WTC11 (cell line): ENCODE data around the gene SENP8. TPM values are rescaled to one million over a fixed set of nuclear protein-coding genes. Genes with fewer than 3 reads are reported as not detected.

Source experiments
- ATAC-seq: fragments of 200-7000 bp; cut with Tn5 transposase; 2 replicates; pipeline ENCODE4 v1.10.0; 2021; ENCODE audit warnings: mild to moderate bottlenecking, moderate library complexity
- CTCF ChIA-PET: fragments of 300-600 bp; sonication (Branson Sonifier 250); formaldehyde crosslinking; loops from one replicate; lab custom pipeline; 2021; ENCODE audit warnings: antibody characterized with exemption; lab: Charles Lee
- POLR2A ChIA-PET: fragments of 350-600 bp; sonication (Branson Sonifier 250); formaldehyde crosslinking; loops from one replicate; lab custom pipeline; 2021; ENCODE audit warnings: antibody characterized with exemption; lab: Charles Lee
- DNase-seq: peaks from one replicate; pipeline ENCODE4 v3.0.0; 2021; ENCODE audit warnings: low spot score
- H3K27ac Mint-ChIP-seq: 2 replicates; pipeline ENCODE4 v1.8.0; 2021; ENCODE audit warnings: mixed read lengths
- H3K27me3 Mint-ChIP-seq: 2 replicates; pipeline ENCODE4 v1.8.0; 2021; ENCODE audit warnings: low read depth, mild to moderate bottlenecking, moderate library complexity, mixed read lengths
- H3K36me3 Mint-ChIP-seq: 2 replicates; pipeline ENCODE4 v1.8.0; 2021; ENCODE audit warnings: mixed read lengths
- H3K4me1 Mint-ChIP-seq: 2 replicates; pipeline ENCODE4 v1.8.0; 2022; ENCODE audit warnings: mixed read lengths
- H3K4me3 Mint-ChIP-seq: 2 replicates; pipeline ENCODE4 v1.8.0; 2021; ENCODE audit warnings: mild to moderate bottlenecking, moderate library complexity, mixed read lengths
- H3K9me3 Mint-ChIP-seq: 2 replicates; pipeline ENCODE4 v1.8.0; 2021; ENCODE audit warnings: mixed read lengths
- AFF4 ChIP-seq: sonication (generic); formaldehyde crosslinking; IDR thresholded peaks from 2 replicates; pipeline ENCODE4 v1.8.1; 2023; ENCODE audit warnings: mild to moderate bottlenecking, missing genetic modification reagents, borderline replicate concordance
- AR ChIP-seq: fragments of 250-450 bp; sonication (Bioruptor Pico); IDR thresholded peaks from 2 replicates; pipeline ENCODE4 v1.9.0; 2021; ENCODE audit warnings: mild to moderate bottlenecking
- CREB1 ChIP-seq: sonication (generic); formaldehyde crosslinking; IDR thresholded peaks from 2 replicates; pipeline ENCODE4 v1.8.0; 2023; ENCODE audit warnings: mild to moderate bottlenecking, missing genetic modification reagents
- E2F5 ChIP-seq: sonication (generic); formaldehyde crosslinking; IDR thresholded peaks from 2 replicates; pipeline ENCODE4 v1.8.1; 2022; ENCODE audit warnings: mild to moderate bottlenecking, moderate library complexity, missing genetic modification reagents
- ELF4 ChIP-seq: sonication (generic); formaldehyde crosslinking; IDR thresholded peaks from 2 replicates; pipeline ENCODE4 v1.8.1; 2022; ENCODE audit warnings: low read depth, mild to moderate bottlenecking, moderate library complexity, missing genetic modification reagents
- ESRRA ChIP-seq: sonication (generic); formaldehyde crosslinking; IDR thresholded peaks from 2 replicates; pipeline ENCODE4 v1.8.1; 2022; ENCODE audit warnings: mild to moderate bottlenecking, missing genetic modification reagents, borderline replicate concordance
- ETV6 ChIP-seq: sonication (generic); formaldehyde crosslinking; IDR thresholded peaks from 2 replicates; pipeline ENCODE4 v1.8.1; 2022; ENCODE audit warnings: mild to moderate bottlenecking, missing genetic modification reagents
- GTF2I ChIP-seq: fragments of 250-450 bp; sonication (Bioruptor Pico); conservative IDR thresholded peaks from 2 replicates; pipeline ENCODE4 v1.4.0; 2021; ENCODE audit warnings: mild to moderate bottlenecking
- HMGXB4 ChIP-seq: sonication (generic); formaldehyde crosslinking; IDR thresholded peaks from 2 replicates; pipeline ENCODE4 v1.8.1; 2023; ENCODE audit warnings: mild to moderate bottlenecking, moderate library complexity, missing genetic modification reagents
- JAZF1 ChIP-seq: fragments of 250-450 bp; sonication (Bioruptor Pico); IDR thresholded peaks from 2 replicates; pipeline ENCODE4 v1.9.0; 2021; ENCODE audit warnings: moderate library complexity, mild to moderate bottlenecking, inconsistent platforms
- NFE2L1 ChIP-seq: sonication (generic); formaldehyde crosslinking; IDR thresholded peaks from 2 replicates; pipeline ENCODE4 v1.8.1; 2023; ENCODE audit warnings: missing genetic modification reagents
- NFYB ChIP-seq: sonication (generic); formaldehyde crosslinking; conservative IDR thresholded peaks from 2 replicates; pipeline ENCODE4 v1.8.0; 2022; ENCODE audit warnings: low read depth, missing genetic modification reagents
- PRRX2 ChIP-seq: fragments of 250-450 bp; sonication (Bioruptor Pico); IDR thresholded peaks from 2 replicates; pipeline ENCODE4 v1.8.0; 2021; ENCODE audit warnings: mild to moderate bottlenecking
- TEAD1 ChIP-seq: sonication (generic); formaldehyde crosslinking; IDR thresholded peaks from 2 replicates; pipeline ENCODE4 v1.8.0; 2022; ENCODE audit warnings: mild to moderate bottlenecking, missing genetic modification reagents
- TEAD4 ChIP-seq: sonication (generic); formaldehyde crosslinking; IDR thresholded peaks from 2 replicates; pipeline ENCODE4 v1.8.0; 2022; ENCODE audit warnings: mild to moderate bottlenecking, missing genetic modification reagents
- TP53 ChIP-seq: sonication (generic); formaldehyde crosslinking; IDR thresholded peaks from 2 replicates; pipeline ENCODE4 v1.8.1; 2023; ENCODE audit warnings: mild to moderate bottlenecking, missing genetic modification reagents
- USF1 ChIP-seq: sonication (generic); formaldehyde crosslinking; IDR thresholded peaks from 2 replicates; pipeline ENCODE4 v1.8.0; 2022; ENCODE audit warnings: mild to moderate bottlenecking, missing genetic modification reagents
- ZNF138 ChIP-seq: sonication (generic); formaldehyde crosslinking; conservative IDR thresholded peaks from 2 replicates; pipeline ENCODE4 v1.8.1; 2022; ENCODE audit warnings: mild to moderate bottlenecking, moderate library complexity, missing genetic modification reagents
- ZNF263 ChIP-seq: sonication (generic); formaldehyde crosslinking; IDR thresholded peaks from 2 replicates; pipeline ENCODE4 v1.8.1; 2022; ENCODE audit warnings: low read depth, mild to moderate bottlenecking, moderate library complexity, missing genetic modification reagents
- ZNF317 ChIP-seq: sonication (generic); formaldehyde crosslinking; IDR thresholded peaks from 2 replicates; pipeline ENCODE4 v1.8.1; 2023; ENCODE audit warnings: low read depth, mild to moderate bottlenecking, moderate library complexity, missing genetic modification reagents, borderline replicate concordance
- ZNF396 ChIP-seq: fragments of 250-450 bp; sonication (Bioruptor Pico); IDR thresholded peaks from 2 replicates; pipeline ENCODE4 v1.8.0; 2021; ENCODE audit warnings: mild to moderate bottlenecking, moderate library complexity, borderline replicate concordance
- ZNF416 ChIP-seq: fragments of 250-450 bp; sonication (Bioruptor Pico); IDR thresholded peaks from 2 replicates; pipeline ENCODE4 v1.9.0; 2021; ENCODE audit warnings: mild to moderate bottlenecking, inconsistent platforms
- ZNF423 ChIP-seq: fragments of 250-450 bp; sonication (Bioruptor Pico); IDR thresholded peaks from 2 replicates; pipeline ENCODE4 v2.1.2; 2022; ENCODE audit warnings: mild to moderate bottlenecking, moderate library complexity
- ZNF425 ChIP-seq: fragments of 250-450 bp; sonication (Bioruptor Pico); conservative IDR thresholded peaks from 2 replicates; pipeline ENCODE4 v1.9.0; 2021; ENCODE audit warnings: mild to moderate bottlenecking
- total RNA-seq: library from RNA; stranded (reverse); gene quantifications from 3 replicates; pipeline ENCODE4 v1.2.3, GENCODE V29; 2021

Gene SENP8
- total RNA-seq, 1 experiment from 2014 or later, result 6.3 TPM

- H3K27me3 Mint-ChIP-seq, result no peaks in the 10 kb centered on the region; the same call in 1 of the 2 replicates
- H3K9me3 Mint-ChIP-seq, result no peaks in the 10 kb centered on the region
- TF ChIP-seq USF1 (CRISPR knock-in tag) (no peak), ZNF396 (CRISPR knock-in tag) (no peak), ZNF138 (CRISPR knock-in tag) (no peak), ETV6 (no peak), ELF4 (no peak), AR (no peak), TEAD1 (no peak), ZNF263 (CRISPR knock-in tag) (no peak), PRRX2 (CRISPR knock-in tag) (no peak), TP53 (CRISPR knock-in tag) (no peak), ZNF416 (CRISPR knock-in tag) (no peak), TEAD4 (CRISPR knock-in tag) (no peak), NFE2L1 (CRISPR knock-in tag) (no peak), GTF2I (CRISPR knock-in tag) (no peak), ZNF317 (CRISPR knock-in tag) (no peak)
- ATAC-seq (no peak), DNase-seq (no peak)
- CTCF ChIA-PET, result interaction anchor here (0.7 kb wide), 1 partner anchor 134 kb away, joined by 3 read pairs; no protein-coding TSS in a partner anchor
- POLR2A ChIA-PET, result no interaction called here
- H3K36me3 Mint-ChIP-seq, result no peaks in the 10 kb centered on the region
- H3K27ac Mint-ChIP-seq, result peak overlapping the region; percentile 20
- peaks cover 12% of the 10 kb centered on the region for H3K4me1 Mint-ChIP-seq
- no peak overlapping the region for H3K4me3 Mint-ChIP-seq
Measured at GRCh38 chr15:72175186-72176044, 57.2 kb downstream of the SENP8 start.

GRCh38 chr15:72176159-72176558 is 58.0 kb downstream of the SENP8 start:
- H3K4me1 Mint-ChIP-seq, result peaks cover 12% of the 10 kb centered on the region
- ATAC-seq, result no peak
- TF ChIP-seq AFF4 (CRISPR knock-in tag) (no peak), E2F5 (no peak), NFYB (CRISPR knock-in tag) (no peak), ESRRA (CRISPR knock-in tag) (no peak), ZNF423 (CRISPR knock-in tag) (no peak), HMGXB4 (CRISPR knock-in tag) (no peak), CREB1 (CRISPR knock-in tag) (no peak), ZNF425 (CRISPR knock-in tag) (no peak), ZNF263 (CRISPR knock-in tag) (no peak), JAZF1 (no peak)

More at GRCh38 chr15:72176159-72176558, 58.0 kb downstream of the SENP8 start:
- no peak for DNase-seq
- Mint-ChIP-seq H3K4me3 (no peak overlapping the region), H3K9me3 (no peaks in the 10 kb centered on the region), H3K27ac (no peak overlapping the region), H3K36me3 (no peaks in the 10 kb centered on the region), H3K27me3 (no peaks in the 10 kb centered on the region; the same call in 1 of the 2 replicates)
- CTCF ChIA-PET, result interaction anchor here (0.7 kb wide), 1 partner anchor 133 kb away, joined by 3 read pairs; no protein-coding TSS in a partner anchor
- POLR2A ChIA-PET, result no interaction called here
